HG02884 (cell line): ENCODE results near the gene AQP12B.

Source experiments
- ATAC-seq: cut with Tn5 transposase; IDR thresholded peaks from one replicate; pipeline ENCODE4 v1.9.1; 2021; ENCODE audit warnings: mild to moderate bottlenecking, moderate library complexity; ENCODE audit not compliant: unreplicated experiment

AQP12B gene

GRCh38 chr2:240717681-240718581 lies 35.2 kb upstream of the AQP12B start:
- ATAC-seq, result no peak

- ATAC-seq, result no peak
Measured at GRCh38 chr2:240717181-240717641, 34.5 kb upstream of the AQP12B start.

- ATAC-seq, result no peak
Measured at GRCh38 chr2:240716130-240716798, 33.6 kb upstream of the AQP12B start.

GRCh38 chr2:240714747-240715725 lies 32.4 kb upstream of the AQP12B start:
- no peak for ATAC-seq

GRCh38 chr2:240713928-240714746 lies 31.5 kb upstream of the AQP12B start:
- ATAC-seq, result no peak

- no peak for ATAC-seq
Measured at GRCh38 chr2:240713071-240713927, 30.6 kb upstream of the AQP12B start.

GRCh38 chr2:240712121-240712520 lies 29.4 kb upstream of the AQP12B start:
- ATAC-seq, result no peak

GRCh38 chr2:240711701-240712100 lies 29.0 kb upstream of the AQP12B start:
- no peak for ATAC-seq

GRCh38 chr2:240711296-240711695 lies 28.6 kb upstream of the AQP12B start:
- no peak for ATAC-seq

- ATAC-seq, result no peak
Measured at GRCh38 chr2:240708457-240708856, 25.8 kb upstream of the AQP12B start.

- ATAC-seq, result no peak
Measured at GRCh38 chr2:240707821-240708220, 25.1 kb upstream of the AQP12B start.

- ATAC-seq, result no peak
Measured at GRCh38 chr2:240707043-240707756, 24.5 kb upstream of the AQP12B start.

- no peak for ATAC-seq
Measured at GRCh38 chr2:240705204-240705791, 22.6 kb upstream of the AQP12B start.

- ATAC-seq, result no peak
Measured at GRCh38 chr2:240704651-240705050, 22.0 kb upstream of the AQP12B start.

GRCh38 chr2:240703417-240704341 lies 21.0 kb upstream of the AQP12B start:
- ATAC-seq, result no peak

- no peak for ATAC-seq
Measured at GRCh38 chr2:240702640-240703011, 19.9 kb upstream of the AQP12B start.
